Measurements from ENCODE around the gene GPR160. TPM values are rescaled to one million over a fixed set of nuclear protein-coding genes. Genes with fewer than 3 reads are reported as not detected.

Gene GPR160, protein sequence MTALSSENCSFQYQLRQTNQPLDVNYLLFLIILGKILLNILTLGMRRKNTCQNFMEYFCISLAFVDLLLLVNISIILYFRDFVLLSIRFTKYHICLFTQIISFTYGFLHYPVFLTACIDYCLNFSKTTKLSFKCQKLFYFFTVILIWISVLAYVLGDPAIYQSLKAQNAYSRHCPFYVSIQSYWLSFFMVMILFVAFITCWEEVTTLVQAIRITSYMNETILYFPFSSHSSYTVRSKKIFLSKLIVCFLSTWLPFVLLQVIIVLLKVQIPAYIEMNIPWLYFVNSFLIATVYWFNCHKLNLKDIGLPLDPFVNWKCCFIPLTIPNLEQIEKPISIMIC
- total RNA-seq = 1 to 10 TPM; 3.9 to 4.2 TPM
- polyA plus RNA-seq (ENCODE audit: insufficient read depth, low read depth, low replicate concordance) = 10.4 TPM
- long read RNA-seq, donor 1, transcript GPR160-201 (4 exons, 2,039 nt) = major isoform, 5 of 5 reads
- long read RNA-seq, donor 1, partial matches to known transcripts = 0 of 5 reads
- long read RNA-seq, donor 1, other reads (novel, unspliced or antisense) = 0 of 5 reads
- long read RNA-seq, donor 2, partial matches to known transcripts = 0 of 3 reads
- long read RNA-seq, donor 2, other reads (novel, unspliced or antisense) = 0 of 3 reads

DNA sequence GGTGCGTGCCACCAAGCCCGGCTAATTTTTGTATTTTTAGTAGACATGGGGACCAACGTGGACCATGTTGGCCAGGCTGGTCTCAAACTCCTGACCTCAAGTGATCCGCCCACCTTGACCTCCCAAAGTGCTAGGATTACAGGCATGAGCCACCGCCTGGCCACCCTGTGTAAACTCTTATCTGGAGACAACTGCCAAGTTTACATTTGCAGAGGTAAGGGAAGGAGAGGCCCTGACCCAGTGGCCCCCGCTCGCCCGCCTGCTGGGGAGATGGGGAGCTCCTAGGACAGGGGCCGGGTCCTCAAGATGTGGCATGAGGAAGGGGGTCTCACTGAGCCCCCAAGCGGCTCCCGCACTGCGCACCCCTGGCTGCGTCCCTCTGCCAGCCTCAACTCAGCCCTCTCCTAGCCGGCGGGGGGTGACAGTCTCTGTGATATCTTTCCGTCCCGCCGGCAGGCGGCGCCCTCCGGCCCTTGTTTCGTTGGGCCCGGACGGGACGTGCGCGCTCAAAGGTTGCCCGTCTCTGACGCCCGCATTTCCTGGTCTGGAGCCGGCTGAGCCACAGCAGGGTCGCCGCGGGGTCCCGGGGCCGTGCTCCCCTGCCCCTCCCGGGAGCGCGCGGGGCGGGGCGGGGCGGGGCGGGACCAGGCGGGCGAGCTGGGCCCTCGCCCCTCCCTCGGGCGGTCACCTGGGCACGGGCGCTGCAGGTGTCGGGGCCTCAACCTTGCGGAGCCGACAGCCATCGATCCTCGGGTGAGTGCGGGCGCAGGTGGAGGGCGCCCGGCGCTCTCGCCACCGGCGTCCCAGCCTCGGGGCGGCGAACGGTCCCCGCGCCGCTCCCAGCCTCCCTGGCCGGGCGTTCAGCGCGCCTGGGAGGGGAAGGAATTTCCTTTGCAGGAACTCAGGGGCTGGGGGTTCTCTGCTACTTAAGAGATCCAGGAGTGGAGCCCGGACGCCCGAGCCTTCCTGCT, at the start of gene GPR160:
TSS of gene GPR160 (plus strand) at position 533 of the 971 bp plus-strand sequence. CDS start 45,978 bp downstream, outside the sequence.
- WGBS, 2 donors = 5 to 18% methylated on average over 11 to 57 of the region's 78 CpGs
- peak; percentile 83 for DNase-seq

DNA sequence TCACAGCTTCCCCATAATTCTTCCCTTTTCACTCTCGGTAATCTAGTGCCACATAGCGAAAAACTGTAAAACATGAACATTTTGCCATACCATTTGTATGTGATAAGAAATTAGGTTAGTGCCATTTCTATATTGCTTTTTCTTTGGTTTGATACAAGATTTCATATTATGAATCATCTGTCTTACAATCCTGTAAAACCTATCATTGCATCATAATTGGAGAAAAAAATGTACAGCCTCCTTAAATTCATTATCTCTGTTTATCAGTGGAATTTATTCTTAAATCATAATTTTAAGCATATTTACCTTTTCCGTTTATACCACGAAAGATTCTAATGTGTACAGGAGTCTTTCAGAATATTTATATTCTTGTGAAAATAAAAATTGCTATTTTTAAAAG, 47.4 kb upstream of the GPR160 start:
- no peak for DNase-seq
- Histone ChIP-seq H3K4me3 (no peak overlapping the region), H3K27me3 (no peaks in the 10 kb centered on the region), H3K27ac (no peak overlapping the region), H3K9me3 (no peaks in the 10 kb centered on the region), H3K4me1 (no peaks in the 10 kb centered on the region), H3K36me3 (ENCODE audit: low read depth, missing control alignments) (no peaks in the 10 kb centered on the region)
- intact Hi-C loops (cut with DNase I; ENCODE audit: low total_unique reads) = no loop called here
- TF ChIP-seq, protein P1, sequence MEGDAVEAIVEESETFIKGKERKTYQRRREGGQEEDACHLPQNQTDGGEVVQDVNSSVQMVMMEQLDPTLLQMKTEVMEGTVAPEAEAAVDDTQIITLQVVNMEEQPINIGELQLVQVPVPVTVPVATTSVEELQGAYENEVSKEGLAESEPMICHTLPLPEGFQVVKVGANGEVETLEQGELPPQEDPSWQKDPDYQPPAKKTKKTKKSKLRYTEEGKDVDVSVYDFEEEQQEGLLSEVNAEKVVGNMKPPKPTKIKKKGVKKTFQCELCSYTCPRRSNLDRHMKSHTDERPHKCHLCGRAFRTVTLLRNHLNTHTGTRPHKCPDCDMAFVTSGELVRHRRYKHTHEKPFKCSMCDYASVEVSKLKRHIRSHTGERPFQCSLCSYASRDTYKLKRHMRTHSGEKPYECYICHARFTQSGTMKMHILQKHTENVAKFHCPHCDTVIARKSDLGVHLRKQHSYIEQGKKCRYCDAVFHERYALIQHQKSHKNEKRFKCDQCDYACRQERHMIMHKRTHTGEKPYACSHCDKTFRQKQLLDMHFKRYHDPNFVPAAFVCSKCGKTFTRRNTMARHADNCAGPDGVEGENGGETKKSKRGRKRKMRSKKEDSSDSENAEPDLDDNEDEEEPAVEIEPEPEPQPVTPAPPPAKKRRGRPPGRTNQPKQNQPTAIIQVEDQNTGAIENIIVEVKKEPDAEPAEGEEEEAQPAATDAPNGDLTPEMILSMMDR (IDR thresholded peaks at IDR 0.05) = no peak
- no peak for TF ChIP-seq POLR2A (IDR thresholded peaks at IDR 0.05)
- WGBS, 2 donors = 93 to 94% methylated on average over 4 of the region's 4 CpGs

More for the DNA sequence above, at the start of gene GPR160:
- Histone ChIP-seq H3K9me3 (no peaks in the 10 kb centered on the region), H3K4me3 (peak within 1 kb of the TSS; percentile 62), H3K27me3 (no peaks in the 10 kb centered on the region), H3K27ac (no peak within 1 kb of the TSS), H3K36me3 (ENCODE audit: low read depth, missing control alignments) (no peaks in the 10 kb centered on the region), H3K4me1 (no peaks in the 10 kb centered on the region)
- intact Hi-C loops (cut with DNase I; ENCODE audit: low total_unique reads) = no loop called here
- no peak for TF ChIP-seq POLR2A (IDR thresholded peaks at IDR 0.05)
- TF ChIP-seq, protein P1 (IDR thresholded peaks at IDR 0.05) = peak; percentile 51 to 73 (median 59)

DNA sequence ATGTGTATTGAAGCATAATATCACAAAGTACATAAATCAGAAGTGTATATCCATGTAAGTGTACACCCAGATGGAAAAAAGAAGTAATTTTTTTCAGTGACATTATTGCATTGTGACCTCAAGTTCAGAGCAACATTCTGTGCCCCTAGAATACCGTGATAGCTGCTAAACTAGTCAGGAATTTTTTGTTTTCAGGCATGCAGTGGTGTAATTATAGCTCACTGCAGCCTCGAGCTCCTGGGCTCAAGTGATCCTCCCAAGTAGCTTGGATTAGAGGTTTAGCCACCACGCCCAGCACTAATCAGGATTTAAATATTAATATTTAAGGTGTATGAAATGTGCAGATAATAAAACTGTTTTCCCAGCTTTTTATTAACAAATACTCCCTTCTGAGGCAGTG, 45.6 kb upstream of the GPR160 start:
- Histone ChIP-seq H3K36me3 (ENCODE audit: low read depth, missing control alignments) (no peaks in the 10 kb centered on the region), H3K4me1 (no peaks in the 10 kb centered on the region), H3K27me3 (no peaks in the 10 kb centered on the region), H3K9me3 (no peaks in the 10 kb centered on the region), H3K4me3 (no peak overlapping the region), H3K27ac (no peak overlapping the region)
- no peak for DNase-seq
- no peak for TF ChIP-seq POLR2A (IDR thresholded peaks at IDR 0.05)
- 61 to 69% methylated on average over 3 of the region's 3 CpGs for WGBS, 2 donors
- intact Hi-C loops (cut with DNase I; ENCODE audit: low total_unique reads) = no loop called here

DNA sequence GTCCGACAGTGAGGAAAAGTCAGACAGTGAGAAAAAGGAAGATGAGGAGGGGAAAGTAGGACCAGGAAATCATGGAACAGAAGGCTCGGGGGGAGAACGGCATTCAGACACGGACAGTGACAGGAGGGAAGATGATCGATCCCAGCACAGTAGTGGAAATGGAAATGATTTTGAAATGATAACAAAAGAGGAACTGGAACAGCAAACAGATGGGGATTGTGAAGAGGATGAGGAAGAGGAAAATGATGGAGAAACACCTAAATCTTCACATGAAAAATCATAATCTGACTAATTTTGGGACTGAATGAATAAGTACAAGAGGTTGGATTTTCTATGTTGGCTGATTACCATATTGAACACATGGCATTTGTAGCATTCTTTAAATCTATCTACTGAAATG, 45.0 kb upstream of the GPR160 start:
- intact Hi-C loops (cut with DNase I; ENCODE audit: low total_unique reads) = no loop called here
- Histone ChIP-seq H3K9me3 (no peaks in the 10 kb centered on the region), H3K27me3 (no peaks in the 10 kb centered on the region), H3K4me3 (no peak overlapping the region), H3K36me3 (ENCODE audit: low read depth, missing control alignments) (no peaks in the 10 kb centered on the region), H3K27ac (no peak overlapping the region), H3K4me1 (no peaks in the 10 kb centered on the region)
- DNase-seq = no peak
- TF ChIP-seq POLR2A (IDR thresholded peaks at IDR 0.05) = no peak
- TF ChIP-seq, protein P1 (IDR thresholded peaks at IDR 0.05) = no peak
- 87 to 88% methylated on average over 5 of the region's 5 CpGs for WGBS, 2 donors

DNA sequence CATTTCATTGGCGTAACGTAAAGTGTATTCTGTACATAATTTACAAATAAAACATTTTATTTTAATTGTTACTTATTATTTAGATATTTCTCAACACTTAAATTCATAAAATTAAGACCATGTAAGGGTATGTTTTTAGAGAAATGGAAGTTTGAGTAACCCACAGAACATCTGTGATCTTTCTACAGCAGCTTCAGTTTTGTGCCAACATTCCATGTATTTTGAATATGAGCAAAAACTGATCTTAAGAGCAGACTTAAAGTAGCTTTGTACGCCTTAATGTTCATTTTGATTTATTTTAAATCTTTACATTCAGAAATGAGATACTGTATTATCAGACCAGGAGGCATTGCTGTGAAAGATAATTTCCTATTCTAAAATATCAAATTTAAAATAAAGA, 44.0 kb upstream of the GPR160 start:
- 89 to 90% methylated on average over 3 of the region's 3 CpGs for WGBS, 2 donors
- Histone ChIP-seq H3K4me3 (no peak overlapping the region), H3K4me1 (no peaks in the 10 kb centered on the region), H3K36me3 (ENCODE audit: low read depth, missing control alignments) (no peaks in the 10 kb centered on the region), H3K27me3 (no peaks in the 10 kb centered on the region), H3K27ac (no peak overlapping the region), H3K9me3 (no peaks in the 10 kb centered on the region)
- DNase-seq = no peak
- intact Hi-C loops (cut with DNase I; ENCODE audit: low total_unique reads) = no loop called here
- TF ChIP-seq POLR2A (IDR thresholded peaks at IDR 0.05) = no peak
- TF ChIP-seq, protein P1 (IDR thresholded peaks at IDR 0.05) = no peak

Data from testis (tissue), 5 donors.